Measurements from ENCODE around the gene IDUA. TPM values are rescaled to one million over a fixed set of nuclear protein-coding genes. Genes with fewer than 3 reads are reported as not detected.

IDUA gene
- total and polyA plus RNA-seq, 10 of the 15 experiments (the other 5 are each of a cell fraction or from before 2014, with no cell fraction given): 0.05 to 7.6 (median 1.4) TPM; not detected in 1

GRCh38 chr4:1041147-1041935, 54.5 kb downstream of the IDUA start:
- RAD21 ChIA-PET (ENCODE audit: unreplicated experiment): interaction anchor here (1.1 kb wide), 1 partner anchor 14 kb away, joined by 3 read pairs; no protein-coding TSS in a partner anchor

GRCh38 chr4:1041936-1042330, 55.1 kb downstream of the IDUA start:
- RAD21 ChIA-PET (ENCODE audit: unreplicated experiment): interaction anchor here (1.1 kb wide), 1 partner anchor 14 kb away, joined by 3 read pairs; no protein-coding TSS in a partner anchor
- in situ Hi-C loops (cut with MboI): no loop called here
- TF ChIP-seq SIN3A (IDR thresholded peaks at IDR 0.05; ENCODE audit: low read depth, low read length): no peak
- no peak for TF ChIP-seq POU2F2 (IDR thresholded peaks at IDR 0.05; ENCODE audit: borderline replicate concordance, low read depth, low read length)
- no peak for TF ChIP-seq PRDM15 (CRISPR knock-in tag; IDR thresholded peaks at IDR 0.05)
- BruUV-seq (replicated peaks): no TSS peak
- Histone ChIP-seq H2AFZ (ENCODE audit: control insufficient read depth, low read depth, low read length) (no peak overlapping the region), H3K27me3 (replicated peaks in 1 of 2; ENCODE audit: control insufficient read depth in 2 of 2, insufficient read depth in 2 of 2, low read length in 1 of 2) (no peaks in the 10 kb centered on the region), H3K4me3 (no peak overlapping the region), H3K36me3 (ENCODE audit: control insufficient read depth in 2 of 2, insufficient read depth in 2 of 2, low read length in 1 of 2) (no peaks in the 10 kb centered on the region), H3K27ac (ENCODE audit: control insufficient read depth, insufficient read depth) (no peak overlapping the region), H3K9ac (ENCODE audit: control insufficient read depth, insufficient read depth, low read length) (no peak overlapping the region), H4K20me1 (ENCODE audit: control insufficient read depth, insufficient read depth) (no peaks in the 10 kb centered on the region), H3K79me2 (ENCODE audit: control insufficient read depth, insufficient read depth, low read length) (no peaks in the 10 kb centered on the region), H3K9me3 (replicated peaks; ENCODE audit: control insufficient read depth, insufficient read depth, low read length) (peaks cover 1% of the 10 kb centered on the region; the same call in 1 of the 3 replicates), H3K4me2 (ENCODE audit: control insufficient read depth, insufficient read depth) (no peak overlapping the region), H3K4me1 (ENCODE audit: control insufficient read depth, insufficient read depth, low read length) (no peaks in the 10 kb centered on the region)
- CTCF ChIA-PET: no interaction called here
- intact Hi-C loops (cut with micrococcal nuclease; ENCODE audit: unreplicated experiment): no loop called here
- FAIRE-seq: no peak
- 62% methylated on average over 8 of the region's 8 CpGs for WGBS (ENCODE audit: insufficient coverage, insufficient replicate concordance, low lambda C conversion rate, missing lambda C conversion rate)
- ATAC-seq: no peak
- DNase-seq (ENCODE audit: low read depth, low spot score): no peak
- POLR2A ChIA-PET: no interaction called here
- SMC1A ChIA-PET (ENCODE audit: uncharacterized antibody, unreplicated experiment): no interaction called here

More at GRCh38 chr4:1041147-1041935, 54.5 kb downstream of the IDUA start:
- SMC1A ChIA-PET (ENCODE audit: uncharacterized antibody, unreplicated experiment): no interaction called here
- Histone ChIP-seq H3K79me2 (ENCODE audit: control insufficient read depth, insufficient read depth, low read length) (no peaks in the 10 kb centered on the region), H4K20me1 (ENCODE audit: control insufficient read depth, insufficient read depth) (no peaks in the 10 kb centered on the region), H3K36me3 (ENCODE audit: control insufficient read depth in 2 of 2, insufficient read depth in 2 of 2, low read length in 1 of 2) (no peaks in the 10 kb centered on the region), H3K9me3 (replicated peaks; ENCODE audit: control insufficient read depth, insufficient read depth, low read length) (no peaks in the 10 kb centered on the region; the same call in 2 of the 3 replicates), H3K4me3 (no peak overlapping the region), H2AFZ (ENCODE audit: control insufficient read depth, low read depth, low read length) (no peak overlapping the region), H3K9ac (ENCODE audit: control insufficient read depth, insufficient read depth, low read length) (no peak overlapping the region), H3K4me2 (ENCODE audit: control insufficient read depth, insufficient read depth) (no peak overlapping the region), H3K27ac (ENCODE audit: control insufficient read depth, insufficient read depth) (no peak overlapping the region), H3K4me1 (ENCODE audit: control insufficient read depth, insufficient read depth, low read length) (no peaks in the 10 kb centered on the region), H3K27me3 (replicated peaks in 1 of 2; ENCODE audit: control insufficient read depth in 2 of 2, insufficient read depth in 2 of 2, low read length in 1 of 2) (no peaks in the 10 kb centered on the region)
- intact Hi-C loops (cut with micrococcal nuclease; ENCODE audit: unreplicated experiment): no loop called here
- no peak for FAIRE-seq
- no peak for DNase-seq (ENCODE audit: low read depth, low spot score)
- POLR2A ChIA-PET: no interaction called here
- ATAC-seq: no peak
- CTCF ChIA-PET: no interaction called here
- BruUV-seq (replicated peaks): no TSS peak
- WGBS (ENCODE audit: insufficient coverage, insufficient replicate concordance, low lambda C conversion rate, missing lambda C conversion rate): 69% methylated on average over 31 of the region's 36 CpGs
- in situ Hi-C loops (cut with MboI): no loop called here
- no peak for TF ChIP-seq ZNF217 (IDR thresholded peaks at IDR 0.05)

Measured in GM12878 (cell line).